Measurements from ENCODE around the gene C2CD2L. TPM values are rescaled to one million over a fixed set of nuclear protein-coding genes. Genes with fewer than 3 reads are reported as not detected.
"Not testable (repeated sequence)": the region's sequence is repeated elsewhere in the genome, so short reads cannot be mapped to it uniquely, and the experiment has no call there.

The C2CD2L gene
- total and polyA plus RNA-seq, 5 experiments from 2014 or later: 3.4 to 27.8 (median 10.0) TPM

DNA sequence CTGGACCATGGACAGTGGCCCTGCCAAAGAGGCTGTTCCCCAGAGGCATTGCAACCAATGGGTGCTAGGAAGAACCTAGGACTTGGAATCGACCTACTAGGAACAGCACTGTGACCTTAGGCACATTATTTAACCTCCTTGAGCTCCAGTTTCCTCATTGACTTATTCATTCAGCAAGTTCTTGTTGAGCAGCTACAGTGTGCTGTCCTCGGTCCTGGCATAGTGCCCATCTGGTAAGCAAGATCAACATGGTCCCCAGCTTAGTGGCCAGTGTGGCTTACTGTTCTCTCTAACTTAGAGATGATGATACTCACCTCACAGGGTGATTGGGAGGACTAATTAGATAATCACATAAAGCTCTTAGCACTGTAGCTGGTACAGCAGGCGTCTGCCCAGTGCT, 49.9 kb downstream of the C2CD2L start:
- no peak overlapping the region for H3K4me3 Mint-ChIP-seq
- DNase-seq (no peak), ATAC-seq (no peak)
- no peak overlapping the region for H3K27ac Mint-ChIP-seq
- POLR2A ChIA-PET: interaction anchor here (1.0 kb wide), 1 partner anchor 62 kb away, joined by 4 read pairs; no protein-coding TSS in a partner anchor
- no peaks in the 10 kb centered on the region for H3K9me3 Mint-ChIP-seq
- H3K36me3 Mint-ChIP-seq: no peaks in the 10 kb centered on the region
- peaks cover 0 to 7% (median 4%) of the 10 kb centered on the region in 5 donors for H3K27me3 Mint-ChIP-seq
- peaks cover 0 to 9% (median 3%) of the 10 kb centered on the region in 4 donors for H3K4me1 Mint-ChIP-seq

DNA sequence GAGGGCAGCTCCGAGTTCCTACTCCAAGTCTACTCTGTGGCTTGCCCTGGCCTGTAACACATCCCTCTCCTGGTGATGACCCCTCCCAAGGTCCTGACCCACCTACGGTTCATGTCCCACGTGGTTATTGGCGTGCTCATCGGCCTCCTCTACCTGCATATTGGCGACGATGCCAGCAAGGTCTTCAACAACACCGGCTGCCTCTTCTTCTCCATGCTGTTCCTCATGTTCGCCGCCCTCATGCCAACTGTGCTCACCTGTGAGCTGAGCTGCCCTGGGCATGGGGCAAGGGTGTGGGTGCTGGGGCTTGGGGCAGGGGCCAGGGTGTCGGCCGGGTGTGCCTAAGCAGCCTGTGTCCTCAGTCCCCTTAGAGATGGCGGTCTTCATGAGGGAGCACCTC, 51.3 kb downstream of the C2CD2L start:
- Mint-ChIP-seq H3K4me1 (peaks cover 0 to 9% (median 3%) of the 10 kb centered on the region in 4 donors), H3K27me3 (peaks cover 0 to 6% (median 4%) of the 10 kb centered on the region in 5 donors), H3K36me3 (no peaks in the 10 kb centered on the region), H3K9me3 (no peaks in the 10 kb centered on the region), H3K27ac (no peak overlapping the region), H3K4me3 (no peak overlapping the region)
- ATAC-seq (no peak), DNase-seq (no peak)
- POLR2A ChIA-PET: no interaction called here

DNA sequence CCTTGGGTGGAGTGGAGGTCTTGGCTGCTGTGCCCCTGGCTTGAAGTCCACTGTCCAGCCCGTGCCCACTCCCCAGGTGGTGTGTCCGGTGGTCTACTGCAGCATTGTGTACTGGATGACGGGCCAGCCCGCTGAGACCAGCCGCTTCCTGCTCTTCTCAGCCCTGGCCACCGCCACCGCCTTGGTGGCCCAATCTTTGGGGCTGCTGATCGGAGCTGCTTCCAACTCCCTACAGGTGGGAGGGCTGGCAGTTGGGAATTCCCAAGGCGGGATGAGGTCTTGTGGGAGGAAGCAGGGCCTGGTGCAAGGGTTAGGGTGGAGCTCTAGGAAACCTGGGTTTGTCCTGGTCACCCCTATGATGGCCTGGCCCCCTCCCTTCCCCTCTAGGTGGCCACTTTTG, 53.0 kb downstream of the C2CD2L start:
- POLR2A ChIA-PET: interaction anchor here (0.9 to 1.4 kb wide), 3 partner anchors 9 to 65 kb away, joined by 3 to 8 read pairs (median 4); partner anchors contain the start of gene NLRX1
- no peaks in the 10 kb centered on the region for H3K36me3 Mint-ChIP-seq
- ATAC-seq: no peak
- no peak overlapping the region for H3K4me3 Mint-ChIP-seq
- no peaks in the 10 kb centered on the region for H3K9me3 Mint-ChIP-seq
- no peak for DNase-seq
- no peak overlapping the region for H3K27ac Mint-ChIP-seq
- H3K27me3 Mint-ChIP-seq: peaks cover 0 to 5% (median 2%) of the 10 kb centered on the region in 5 donors
- H3K4me1 Mint-ChIP-seq: peaks cover 0 to 9% (median 3%) of the 10 kb centered on the region in 4 donors

DNA sequence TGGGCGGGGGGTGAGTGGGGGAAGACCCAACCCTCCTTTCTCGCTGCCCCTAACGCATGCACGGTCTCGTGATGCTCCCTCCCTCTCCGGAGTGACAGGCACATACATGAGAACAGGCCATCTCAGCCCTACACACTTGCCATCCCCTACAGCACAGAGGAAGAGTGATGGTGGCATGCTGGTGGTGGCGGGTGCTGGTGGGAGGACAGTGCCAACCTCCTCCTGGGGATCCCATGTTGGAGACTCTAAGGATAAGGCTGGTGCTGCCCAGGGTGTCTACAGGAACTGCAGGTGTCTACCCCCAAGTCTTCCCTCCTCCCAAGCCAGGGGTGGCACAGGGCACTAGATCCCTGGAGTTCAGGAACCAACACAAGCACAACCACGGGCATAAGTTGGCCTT, 54.7 kb downstream of the C2CD2L start:
- POLR2A ChIA-PET: no interaction called here
- Mint-ChIP-seq H3K9me3 (no peaks in the 10 kb centered on the region), H3K36me3 (no peaks in the 10 kb centered on the region), H3K4me1 (peaks cover 0 to 3% (median 0%) of the 10 kb centered on the region in 4 donors), H3K4me3 (no peak overlapping the region), H3K27me3 (no peaks in the 10 kb centered on the region), H3K27ac (no peak overlapping the region)
- DNase-seq: no peak
- ATAC-seq: no peak

DNA sequence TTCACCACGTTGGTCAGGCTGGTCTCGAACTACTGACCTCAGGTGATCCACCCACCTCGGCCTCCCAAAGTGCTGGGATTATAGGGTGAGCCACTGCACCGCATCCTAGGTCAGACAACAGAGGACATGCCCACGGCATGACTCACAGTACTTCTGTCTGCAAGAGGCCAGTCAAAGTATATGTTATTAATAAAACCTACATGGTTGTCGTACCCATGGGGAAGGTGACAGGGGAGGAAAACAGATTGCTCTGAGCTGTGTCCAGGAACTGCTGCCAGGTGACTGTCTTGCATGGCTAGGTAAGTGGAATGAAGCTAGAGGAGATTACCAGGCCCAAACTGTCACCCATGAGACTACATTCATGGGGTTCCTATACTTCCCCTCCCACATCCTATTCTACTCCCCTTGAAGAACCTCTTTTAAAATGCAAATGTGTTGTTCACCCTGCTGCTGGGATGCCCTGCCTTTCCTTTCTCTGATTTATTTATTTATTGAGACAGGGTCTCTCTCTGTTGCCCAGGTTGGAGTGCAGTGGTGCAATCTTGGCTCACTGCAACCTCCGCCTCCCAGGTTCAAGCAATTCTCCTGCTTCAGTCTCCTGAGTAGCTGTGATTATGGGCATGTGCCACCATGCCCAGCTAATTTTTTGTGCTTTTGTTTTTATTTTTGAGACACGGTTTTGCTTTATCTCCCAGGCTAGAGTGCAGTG, 59.4 kb downstream of the C2CD2L start:
- peaks cover 0 to 15% (median 8%) of the 10 kb centered on the region in 4 donors for H3K4me1 Mint-ChIP-seq
- DNase-seq (no peak), ATAC-seq (no peak)
- no peaks in the 10 kb centered on the region for H3K27me3 Mint-ChIP-seq
- H3K9me3 Mint-ChIP-seq: no peaks in the 10 kb centered on the region
- H3K36me3 Mint-ChIP-seq: no peaks in the 10 kb centered on the region
- no peak overlapping the region for H3K27ac Mint-ChIP-seq
- POLR2A ChIA-PET: no interaction called here
- no peak overlapping the region for H3K4me3 Mint-ChIP-seq

DNA sequence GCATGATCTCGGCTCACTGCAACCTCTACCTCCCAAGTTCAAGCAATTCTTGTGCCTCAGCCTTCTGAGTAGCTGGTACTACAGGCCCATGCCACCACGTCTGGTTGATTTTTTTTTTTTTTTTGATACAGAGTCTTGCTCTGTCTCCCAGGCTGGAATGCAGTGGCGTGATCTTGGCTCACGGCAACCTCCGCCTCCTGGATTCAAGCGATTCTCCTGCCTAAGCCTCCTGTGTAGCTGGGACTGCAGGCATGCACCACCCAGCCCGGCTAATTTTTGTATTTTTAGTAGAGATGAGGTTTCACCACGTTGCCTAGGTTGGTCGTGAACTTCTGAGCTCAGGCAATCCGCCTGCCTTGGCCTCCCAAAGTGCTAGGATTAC, 59.9 kb downstream of the C2CD2L start:
- ATAC-seq, H3K9me3 Mint-ChIP-seq, H3K27me3 Mint-ChIP-seq, DNase-seq, H3K36me3 Mint-ChIP-seq, POLR2A ChIA-PET, H3K27ac Mint-ChIP-seq: not testable (repeated sequence)
- Mint-ChIP-seq H3K4me1 (peaks cover 0 to 15% (median 8%) of the 10 kb centered on the region in 4 donors), H3K4me3 (peak overlapping the region in 1 of 10 donors; percentile 51)

DNA sequence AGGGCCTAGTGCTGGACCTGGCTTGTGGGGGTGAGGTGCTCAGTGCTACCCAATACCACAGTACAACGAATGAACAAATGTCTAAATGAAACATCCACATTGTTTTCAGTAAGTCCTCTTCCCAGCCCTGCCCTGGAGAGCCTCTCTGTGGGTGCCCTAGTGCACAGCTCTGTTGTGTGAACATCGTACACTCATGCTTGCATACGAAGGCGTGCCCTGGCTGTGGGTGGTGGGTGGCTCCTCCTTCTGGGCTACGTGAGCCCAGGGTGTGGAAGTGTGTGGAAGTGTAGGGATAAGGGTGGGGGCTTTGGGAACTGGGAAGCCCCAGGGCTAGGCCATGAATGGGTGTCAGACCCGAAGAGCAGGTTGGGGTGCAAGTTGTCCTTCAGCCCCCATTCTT, 60.8 kb downstream of the C2CD2L start:
- no peaks in the 10 kb centered on the region for H3K36me3 Mint-ChIP-seq
- H3K27me3 Mint-ChIP-seq: no peaks in the 10 kb centered on the region
- no peak for ATAC-seq
- H3K4me3 Mint-ChIP-seq: peak overlapping the region; percentile 64 to 91 (median 80)
- POLR2A ChIA-PET: no interaction called here
- H3K4me1 Mint-ChIP-seq: peaks cover 0 to 15% (median 8%) of the 10 kb centered on the region in 4 donors
- no peak for DNase-seq
- no peaks in the 10 kb centered on the region for H3K9me3 Mint-ChIP-seq
- peak overlapping the region in 5 of 10 donors; percentile 47 to 93 (median 60) for H3K27ac Mint-ChIP-seq

Other genes starting within 250 kb of the C2CD2L start
- gene CXCR5, start 223.5 kb upstream of the C2CD2L start, total RNA-seq: 1 to 10 TPM; 3.2 to 3.5 TPM
- under 1 TPM; 0.17 to 0.63 (median 0.29) TPM for gene CXCR5, start 223.5 kb upstream of the C2CD2L start, polyA plus RNA-seq
- 100 to 1,000 TPM; 283 TPM for gene BCL9L, start 181.4 kb upstream of the C2CD2L start, total RNA-seq
- 1 to 10 TPM; 3.1 to 8.7 (median 4.3) TPM for gene BCL9L, start 181.4 kb upstream of the C2CD2L start, polyA plus RNA-seq
- gene UPK2, start 151.0 kb upstream of the C2CD2L start, total RNA-seq: under 1 TPM in 1 of 2 experiments, not detected in 1; 0.52 TPM
- gene UPK2, start 151.0 kb upstream of the C2CD2L start, polyA plus RNA-seq: under 1 TPM in 1 of 3 donors, not detected in 2; 0.22 TPM
- not detected for gene FOXR1, start 135.6 kb upstream of the C2CD2L start, total RNA-seq
- gene FOXR1, start 135.6 kb upstream of the C2CD2L start, polyA plus RNA-seq: not detected
- gene CENATAC, start 109.2 kb upstream of the C2CD2L start, total RNA-seq: 100 to 1,000 TPM; 141 to 144 TPM
- gene CENATAC, start 109.2 kb upstream of the C2CD2L start, polyA plus RNA-seq: 1 to 10 TPM; 6.1 to 9.1 (median 8.7) TPM
- 1,000 to 10,000 TPM; 2,469 to 2,482 TPM for gene RPS25, start 89.0 kb upstream of the C2CD2L start, total RNA-seq
- gene RPS25, start 89.0 kb upstream of the C2CD2L start, polyA plus RNA-seq: 1,000 to 10,000 TPM; 5,252 to 6,742 (median 6,279) TPM
- gene TRAPPC4, start 88.6 kb upstream of the C2CD2L start, total RNA-seq: 100 to 1,000 TPM; 100 to 109 TPM
- gene TRAPPC4, start 88.6 kb upstream of the C2CD2L start, polyA plus RNA-seq: 10 to 100 TPM; 73.0 to 97.6 (median 86.1) TPM
- gene SLC37A4, start 76.5 kb upstream of the C2CD2L start, total RNA-seq: 10 to 100 TPM; 15.3 to 17.1 TPM
- gene SLC37A4, start 76.5 kb upstream of the C2CD2L start, polyA plus RNA-seq: 10 to 100 TPM in 2 of 3 donors, 1 to 10 TPM in 1; 9.7 to 12.8 (median 12.1) TPM
- gene HYOU1, start 50.1 kb upstream of the C2CD2L start, total RNA-seq: 10 to 100 TPM; 65.1 to 69.6 TPM
- 10 to 100 TPM; 14.1 to 17.1 (median 15.8) TPM for gene HYOU1, start 50.1 kb upstream of the C2CD2L start, polyA plus RNA-seq
- 10 to 100 TPM; 63.3 to 68.0 TPM for gene VPS11, start 39.5 kb upstream of the C2CD2L start, total RNA-seq
- 10 to 100 TPM; 43.2 to 58.4 (median 44.8) TPM for gene VPS11, start 39.5 kb upstream of the C2CD2L start, polyA plus RNA-seq
- gene HMBS, start 22.5 kb upstream of the C2CD2L start, total RNA-seq: 1 to 10 TPM; 6.9 to 8.0 TPM
- gene HMBS, start 22.5 kb upstream of the C2CD2L start, polyA plus RNA-seq: 10 to 100 TPM; 20.0 to 32.7 (median 24.3) TPM
- gene DPAGT1, start 5.5 kb upstream of the C2CD2L start, total RNA-seq: 10 to 100 TPM; 29.0 to 37.5 TPM
- gene DPAGT1, start 5.5 kb upstream of the C2CD2L start, polyA plus RNA-seq: 10 to 100 TPM; 28.7 to 30.8 (median 29.0) TPM
- gene HINFP, start 14.2 kb downstream of the C2CD2L start, total RNA-seq: 10 to 100 TPM; 66.0 to 68.6 TPM
- gene HINFP, start 14.2 kb downstream of the C2CD2L start, polyA plus RNA-seq: 10 to 100 TPM in 1 of 3 donors, 1 to 10 TPM in 2; 7.3 to 24.9 (median 7.5) TPM
- not detected for gene ABCG4, start 41.7 kb downstream of the C2CD2L start, total RNA-seq
- gene ABCG4, start 41.7 kb downstream of the C2CD2L start, polyA plus RNA-seq: not detected
- 10 to 100 TPM; 10.3 to 10.5 TPM for gene NLRX1, start 61.4 kb downstream of the C2CD2L start, total RNA-seq
- gene NLRX1, start 61.4 kb downstream of the C2CD2L start, polyA plus RNA-seq: 10 to 100 TPM in 1 of 3 donors, 1 to 10 TPM in 2; 4.0 to 10.9 (median 7.1) TPM
- under 1 TPM; 0.42 to 0.55 TPM for gene NHERF4, start 78.1 kb downstream of the C2CD2L start, total RNA-seq
- not detected for gene NHERF4, start 78.1 kb downstream of the C2CD2L start, polyA plus RNA-seq
- 10 to 100 TPM; 46.9 to 51.6 TPM for gene CBL, start 99.0 kb downstream of the C2CD2L start, total RNA-seq
- gene CBL, start 99.0 kb downstream of the C2CD2L start, polyA plus RNA-seq: 10 to 100 TPM; 11.5 to 16.1 (median 12.2) TPM
- under 1 TPM; 0.33 to 0.55 TPM for gene MCAM, start 209.8 kb downstream of the C2CD2L start, total RNA-seq
- 1 to 10 TPM in 1 of 3 donors, under 1 TPM in 2; 0.35 to 1.2 (median 0.65) TPM for gene MCAM, start 209.8 kb downstream of the C2CD2L start, polyA plus RNA-seq
- gene RNF26, start 227.2 kb downstream of the C2CD2L start, total RNA-seq: 10 to 100 TPM; 19.8 to 21.1 TPM
- gene RNF26, start 227.2 kb downstream of the C2CD2L start, polyA plus RNA-seq: 10 to 100 TPM; 37.0 to 45.9 (median 39.6) TPM
- gene C1QTNF5, start 233.5 kb downstream of the C2CD2L start, total RNA-seq: not detected
- not detected for gene C1QTNF5, start 233.5 kb downstream of the C2CD2L start, polyA plus RNA-seq
- gene MFRP, start 239.4 kb downstream of the C2CD2L start, total RNA-seq: not detected
- not detected for gene MFRP, start 239.4 kb downstream of the C2CD2L start, polyA plus RNA-seq

All from naive thymus-derived CD8-positive, alpha-beta T cell (primary cell).